AG10803 (cell line): ENCODE results near the gene STN1.

Source experiments
- DNase-seq: peaks from one replicate; pipeline ENCODE4 v3.0.0; 2010; ENCODE audit warnings: low read depth
- H3K4me3 ChIP-seq: 2 replicates; pipeline ENCODE4 v1.5.1; 2011; ENCODE audit warnings: mild to moderate bottlenecking, low read length, control low read depth
- TF ChIP-seq, protein P1 (sequence below): conservative IDR thresholded peaks from 2 replicates; pipeline ENCODE4 v1.5.1; 2011; ENCODE audit warnings: mild to moderate bottlenecking, low read length, control low read depth, inconsistent platforms

The STN1 gene

GRCh38 chr10:103951942-103952341, 34.0 kb upstream of the STN1 start:
- H3K4me3 ChIP-seq, result no peak overlapping the region
- TF ChIP-seq, protein P1, sequence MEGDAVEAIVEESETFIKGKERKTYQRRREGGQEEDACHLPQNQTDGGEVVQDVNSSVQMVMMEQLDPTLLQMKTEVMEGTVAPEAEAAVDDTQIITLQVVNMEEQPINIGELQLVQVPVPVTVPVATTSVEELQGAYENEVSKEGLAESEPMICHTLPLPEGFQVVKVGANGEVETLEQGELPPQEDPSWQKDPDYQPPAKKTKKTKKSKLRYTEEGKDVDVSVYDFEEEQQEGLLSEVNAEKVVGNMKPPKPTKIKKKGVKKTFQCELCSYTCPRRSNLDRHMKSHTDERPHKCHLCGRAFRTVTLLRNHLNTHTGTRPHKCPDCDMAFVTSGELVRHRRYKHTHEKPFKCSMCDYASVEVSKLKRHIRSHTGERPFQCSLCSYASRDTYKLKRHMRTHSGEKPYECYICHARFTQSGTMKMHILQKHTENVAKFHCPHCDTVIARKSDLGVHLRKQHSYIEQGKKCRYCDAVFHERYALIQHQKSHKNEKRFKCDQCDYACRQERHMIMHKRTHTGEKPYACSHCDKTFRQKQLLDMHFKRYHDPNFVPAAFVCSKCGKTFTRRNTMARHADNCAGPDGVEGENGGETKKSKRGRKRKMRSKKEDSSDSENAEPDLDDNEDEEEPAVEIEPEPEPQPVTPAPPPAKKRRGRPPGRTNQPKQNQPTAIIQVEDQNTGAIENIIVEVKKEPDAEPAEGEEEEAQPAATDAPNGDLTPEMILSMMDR, result no peak
- no peak for DNase-seq

- TF ChIP-seq, protein P1, result no peak
- H3K4me3 ChIP-seq, result no peak overlapping the region
- DNase-seq, result no peak
Measured at GRCh38 chr10:103951183-103951582, 33.2 kb upstream of the STN1 start.

- TF ChIP-seq, protein P1, result no peak
- DNase-seq, result no peak
Measured at GRCh38 chr10:103949728-103950127, 31.7 kb upstream of the STN1 start.

DNA sequence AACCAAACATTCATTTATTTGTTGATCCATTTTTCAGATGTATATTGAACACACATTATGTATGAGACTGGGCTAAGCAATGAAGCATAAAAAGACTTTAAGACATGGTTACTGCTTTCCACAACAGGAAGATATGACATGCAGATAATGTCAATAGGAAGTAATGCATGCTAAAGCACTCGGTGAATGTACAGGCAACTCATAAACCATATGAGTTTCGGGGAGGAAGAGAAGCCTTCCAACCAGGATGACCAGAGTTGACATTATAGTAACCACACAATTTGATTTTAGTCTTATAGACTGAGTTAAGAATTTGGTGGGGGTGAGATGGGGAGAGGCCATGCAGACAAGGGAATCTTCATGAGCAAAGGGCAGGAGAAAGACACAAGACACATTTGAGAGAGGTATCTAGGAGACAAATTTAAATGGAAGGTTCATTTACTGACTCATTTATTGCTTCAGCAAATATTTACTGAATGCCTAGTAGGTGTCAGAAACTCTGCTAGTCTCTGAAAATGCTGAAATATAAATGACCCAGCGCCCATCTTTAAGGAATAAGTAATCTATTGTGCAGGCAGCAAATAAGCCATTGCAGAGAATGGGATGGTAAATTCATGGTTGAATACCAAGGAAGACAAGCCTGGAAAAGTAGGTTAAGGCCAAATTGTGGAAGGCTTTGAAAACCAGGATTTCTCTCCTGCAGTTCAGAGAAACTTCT, 30.0 kb upstream of the STN1 start:
- TF ChIP-seq, protein P1, result no peak
- no peak overlapping the region for H3K4me3 ChIP-seq
- no peak for DNase-seq

More at GRCh38 chr10:103949728-103950127, 31.7 kb upstream of the STN1 start:
- H3K4me3 ChIP-seq, result no peak overlapping the region

DNA sequence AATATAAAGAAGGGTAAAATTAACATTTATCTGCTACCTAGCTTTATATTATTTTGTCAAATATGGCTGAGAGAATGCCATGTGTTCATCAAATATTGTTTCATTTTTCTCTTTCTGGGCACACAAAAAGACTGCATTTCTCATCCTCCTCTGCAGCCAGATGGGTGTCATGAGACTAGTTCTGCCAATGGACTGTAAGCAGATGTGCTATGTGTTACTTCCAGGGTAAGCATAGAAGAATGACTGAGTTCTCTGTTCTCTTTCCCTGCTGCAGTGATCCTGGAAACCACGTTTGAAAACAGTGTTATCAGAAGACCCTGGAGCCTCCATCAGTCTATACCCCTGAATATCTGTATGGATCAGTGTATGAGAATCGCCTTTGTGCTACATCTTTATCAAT, 24.9 kb upstream of the STN1 start:
- no peak for DNase-seq
- TF ChIP-seq, protein P1, result no peak
- no peak overlapping the region for H3K4me3 ChIP-seq

- no peak for DNase-seq
- TF ChIP-seq, protein P1, result no peak
- no peak overlapping the region for H3K4me3 ChIP-seq
Measured at GRCh38 chr10:103941801-103942200, 23.8 kb upstream of the STN1 start.

DNA sequence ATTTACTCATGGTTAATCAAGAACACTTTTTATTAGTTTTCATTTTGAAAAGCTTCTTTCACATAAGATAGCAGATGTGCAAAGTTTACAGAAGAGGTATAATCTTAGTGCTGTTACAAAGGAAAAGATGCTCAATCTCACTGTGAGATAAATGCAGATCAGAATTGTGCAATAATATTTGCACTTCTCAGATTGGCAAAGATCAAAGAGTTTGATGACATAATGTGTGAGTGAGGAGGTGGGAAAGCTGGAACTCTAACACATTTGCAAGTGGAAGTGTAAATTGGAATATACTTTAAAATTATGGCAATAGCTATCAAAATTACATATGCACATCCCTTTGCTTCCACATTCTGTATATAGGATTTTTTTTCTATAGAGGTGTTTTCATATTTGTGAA, 21.5 kb upstream of the STN1 start:
- TF ChIP-seq, protein P1, result no peak
- no peak for DNase-seq
- H3K4me3 ChIP-seq, result no peak overlapping the region
